ENCODE results near the gene MAGI1.

DNA sequence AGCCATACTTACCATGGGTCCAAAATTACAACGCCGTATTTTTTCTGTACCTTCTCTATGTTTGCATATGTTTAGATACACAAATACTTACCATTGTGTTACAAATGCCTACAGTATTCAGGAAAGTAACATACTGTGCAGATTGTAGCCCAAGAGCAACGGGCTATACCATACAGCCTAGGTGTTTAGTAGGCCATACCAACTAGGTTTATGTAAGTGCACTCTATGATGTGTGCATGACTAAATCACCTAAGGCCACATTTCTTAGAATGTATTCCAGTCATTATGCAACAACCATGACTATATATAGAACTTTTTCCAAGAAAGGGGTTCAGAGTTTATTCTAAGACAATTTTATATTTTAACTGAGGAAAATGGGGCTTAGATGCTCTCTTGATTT lies 411.7 kb downstream of the MAGI1 start:
- no peak for TF ChIP-seq CTCF (conservative IDR thresholded peaks at IDR 0.05; ENCODE audit: low read length)
- no peak for TF ChIP-seq EZH2phosphoT487 (IDR thresholded peaks at IDR 0.05; ENCODE audit: borderline replicate concordance)

Measured in Loucy (cell line).